GM23338 (cell line): ENCODE results near the gene ANKRD6. TPM values are rescaled to one million over a fixed set of nuclear protein-coding genes. Genes with fewer than 3 reads are reported as not detected.

Experiments used
- ATAC-seq: fragments of 200-7000 bp; cut with Tn5 transposase; 3 replicates; pipeline ENCODE4 v1.9.1; 2020
- DNase-seq: peaks from one replicate; pipeline ENCODE4 v3.0.0-alpha.2; 2015; ENCODE audit warnings: low spot score
- H2AFZ ChIP-seq: fragments of 200-600 bp; sonication (generic); 2 replicates; pipeline ENCODE4 v1.8.0; 2016; ENCODE audit warnings: antibody characterized with exemption, mild to moderate bottlenecking, moderate library complexity
- H3F3A ChIP-seq: fragments of 200-600 bp; sonication (generic); replicated peaks from 2 replicates; pipeline ENCODE4 v1.8.0; 2017; ENCODE audit warnings: antibody characterized with exemption, mixed run types, low read depth
- H3K27ac ChIP-seq: fragments of 200-600 bp; sonication (generic); 2 replicates; pipeline ENCODE4 v1.6.1; 2016; ENCODE audit warnings: low read depth
- H3K27me3 ChIP-seq: fragments of 200-600 bp; sonication (generic); 2 replicates; pipeline ENCODE4 v1.8.0; 2016; ENCODE audit warnings: mild to moderate bottlenecking, mixed run types, moderate library complexity; ENCODE audit not compliant: insufficient read depth
- H3K36me3 ChIP-seq: fragments of 200-600 bp; sonication (generic); 2 replicates; pipeline ENCODE4 v1.8.0; 2016; ENCODE audit warnings: mild to moderate bottlenecking; ENCODE audit not compliant: insufficient read depth
- H3K4me1 ChIP-seq: fragments of 200-600 bp; sonication (generic); 2 replicates; pipeline ENCODE4 v1.8.0; 2016; ENCODE audit warnings: mild to moderate bottlenecking, moderate library complexity; ENCODE audit not compliant: insufficient read depth
- H3K4me2 ChIP-seq: fragments of 200-600 bp; sonication (generic); 2 replicates; pipeline ENCODE4 v1.7.1; 2017; ENCODE audit warnings: mixed run types
- H3K4me3 ChIP-seq: fragments of 200-600 bp; sonication (generic); 2 replicates; pipeline ENCODE4 v1.6.1; 2016; ENCODE audit warnings: mixed run types
- H3K79me2 ChIP-seq: fragments of 200-600 bp; sonication (generic); replicated peaks from 2 replicates; pipeline ENCODE4 v1.8.0; 2017; ENCODE audit warnings: mild to moderate bottlenecking; ENCODE audit not compliant: insufficient read depth
- H3K9me2 ChIP-seq: fragments of 200-600 bp; sonication (generic); 2 replicates; pipeline ENCODE4 v1.8.0; 2017; ENCODE audit not compliant: insufficient read depth
- H4K20me1 ChIP-seq: fragments of 200-600 bp; sonication (generic); replicated peaks from 2 replicates; pipeline ENCODE4 v1.8.0; 2017; ENCODE audit warnings: mild to moderate bottlenecking; ENCODE audit not compliant: insufficient read depth
- H3K27ac Mint-ChIP-seq: 2 replicates; pipeline ENCODE4 v1.8.0; 2020; ENCODE audit warnings: inconsistent platforms, mild to moderate bottlenecking, moderate library complexity, mixed read lengths
- H3K27me3 Mint-ChIP-seq: 3 replicates; pipeline ENCODE4 v1.8.0; 2022; ENCODE audit warnings: low read depth, mild to moderate bottlenecking, moderate library complexity, mixed read lengths, inconsistent platforms; ENCODE audit not compliant: insufficient read depth, poor library complexity
- H3K36me3 Mint-ChIP-seq: 3 replicates; pipeline ENCODE4 v1.8.0; 2021; ENCODE audit warnings: low read depth, mild to moderate bottlenecking, inconsistent platforms, moderate library complexity, mixed read lengths
- H3K4me1 Mint-ChIP-seq: 3 replicates; pipeline ENCODE4 v1.8.0; 2020; ENCODE audit warnings: mild to moderate bottlenecking, inconsistent platforms, mixed read lengths
- H3K4me3 Mint-ChIP-seq: 3 replicates; pipeline ENCODE4 v1.8.0; 2021; ENCODE audit warnings: moderate library complexity, mild to moderate bottlenecking, inconsistent platforms, mixed read lengths
- H3K9me3 Mint-ChIP-seq: 3 replicates; pipeline ENCODE4 v1.8.0; 2020; ENCODE audit warnings: moderate library complexity, mild to moderate bottlenecking, inconsistent platforms, mixed read lengths
- CREB1 ChIP-seq: fragments of 250-450 bp; sonication (Bioruptor Pico); IDR thresholded peaks from 2 replicates; pipeline ENCODE4 v1.5.0; 2020; ENCODE audit warnings: low read depth, mild to moderate bottlenecking, moderate library complexity
- CTCF ChIP-seq, 2 experiments: fragments of 200-600 bp in 1 of 2; sonication (generic) in 1 of 2; conservative IDR thresholded peaks; 2 replicates each; pipeline versions ENCODE4 v1.5.1 to v1.6.1; 2016 to 2017; ENCODE audit warnings: antibody characterized with exemption in 2 of 2, low read depth in 2 of 2, mild to moderate bottlenecking in 2 of 2, moderate library complexity in 1 of 2
- ETS1 ChIP-seq: IDR thresholded peaks from 2 replicates; pipeline ENCODE4 v1.6.1; 2016; ENCODE audit warnings: antibody characterized with exemption
- EZH2phosphoT487 ChIP-seq: fragments of 200-600 bp; sonication (generic); IDR thresholded peaks from one replicate; pipeline ENCODE4 v1.8.1; 2018; ENCODE audit warnings: antibody characterized with exemption; ENCODE audit not compliant: unreplicated experiment
- POLR2AphosphoS5 ChIP-seq: IDR thresholded peaks from 2 replicates; pipeline ENCODE4 v1.6.1; 2016; ENCODE audit warnings: antibody characterized with exemption, low read depth
- REST ChIP-seq: IDR thresholded peaks from one replicate; pipeline ENCODE4 v1.6.1; 2018; ENCODE audit warnings: antibody characterized with exemption; ENCODE audit not compliant: unreplicated experiment
- STAT1 ChIP-seq: IDR thresholded peaks from one replicate; pipeline ENCODE4 v1.6.1; 2016; ENCODE audit warnings: antibody characterized with exemption; ENCODE audit not compliant: unreplicated experiment
- ZNF114 ChIP-seq: fragments of 250-450 bp; sonication (Bioruptor Pico); IDR thresholded peaks from 2 replicates; pipeline ENCODE4 v1.5.0; 2020; ENCODE audit warnings: mild to moderate bottlenecking, moderate library complexity
- ZNF331 ChIP-seq: fragments of 250-450 bp; sonication (Bioruptor Pico); IDR thresholded peaks from 2 replicates; pipeline ENCODE4 v1.5.0; 2020; ENCODE audit warnings: low read depth, mild to moderate bottlenecking, moderate library complexity
- polyA plus RNA-seq: library from polyadenylated mRNA; unstranded; fragments of >200 nt; fragmentation: Nextera tagmentation; extraction: Ambion mirVana; gene quantifications from 2 replicates; pipeline ENCODE4 v1.2.1, GENCODE V29; 2016
- total RNA-seq: library from RNA; depleted of rRNA; stranded (reverse); fragments of >200 nt; shearing (Covaris generic); gene quantifications from 2 replicates; pipeline ENCODE4 v1.2.3, GENCODE V29; 2014

The ANKRD6 gene
- total and polyA plus RNA-seq, 2 experiments from 2014 or later, result 3.2 to 9.2 TPM

GRCh38 chr6:89400912-89401399 is 32.0 kb upstream of the ANKRD6 start:
- H3K27me3 ChIP-seq, result no peaks in the 10 kb centered on the region
- peaks cover 26% of the 10 kb centered on the region for H3K79me2 ChIP-seq
- Mint-ChIP-seq H3K4me3 (no peak overlapping the region), H3K27ac (no peak overlapping the region), H3K9me3 (no peaks in the 10 kb centered on the region), H3K27me3 (peaks cover 3% of the 10 kb centered on the region), H3K4me1 (peaks cover 16% of the 10 kb centered on the region), H3K36me3 (0 out of 3 replicates have a peak, but pooled peaks cover 4% of the 10 kb centered on the region)
- H3K4me2 ChIP-seq, result no peak overlapping the region
- H3K4me1 ChIP-seq, result peaks cover 9% of the 10 kb centered on the region
- no peaks in the 10 kb centered on the region for H3K36me3 ChIP-seq
- H3K4me3 ChIP-seq, result no peak overlapping the region
- H3F3A ChIP-seq, result no peaks in the 10 kb centered on the region
- H2AFZ ChIP-seq, result no peak overlapping the region
- ATAC-seq (no peak), DNase-seq (no peak)
- TF ChIP-seq STAT1 (no peak), REST (no peak), ZNF331 (CRISPR knock-in tag) (no peak), ETS1 (no peak), ZNF114 (CRISPR knock-in tag) (no peak), EZH2phosphoT487 (no peak), CTCF (conservative IDR thresholded peaks at IDR 0.05; ENCODE audit: low read depth in 2 of 2) (no peak), POLR2AphosphoS5 (no peak)
- no peak overlapping the region for H3K27ac ChIP-seq
- no peaks in the 10 kb centered on the region; the same call in 1 of the 2 replicates for H4K20me1 ChIP-seq
- no peaks in the 10 kb centered on the region for H3K9me2 ChIP-seq

- peaks cover 26% of the 10 kb centered on the region for H3K4me1 ChIP-seq
- no peaks in the 10 kb centered on the region for H3K9me3 Mint-ChIP-seq
- H3K27ac Mint-ChIP-seq, result no peak overlapping the region
- H3K4me2 ChIP-seq, result no peak overlapping the region
- TF ChIP-seq STAT1 (no peak), CREB1 (no peak)
- ATAC-seq (no peak), DNase-seq (no peak)
- H3K4me1 Mint-ChIP-seq, result peaks cover 34% of the 10 kb centered on the region
- H3K36me3 ChIP-seq, result no peaks in the 10 kb centered on the region
- no peaks in the 10 kb centered on the region for H3K9me2 ChIP-seq
- no peaks in the 10 kb centered on the region for H3K36me3 Mint-ChIP-seq
- H3F3A ChIP-seq, result no peaks in the 10 kb centered on the region
- H3K27ac ChIP-seq, result no peak overlapping the region
- no peaks in the 10 kb centered on the region; the same call in 1 of the 2 replicates for H4K20me1 ChIP-seq
- H3K4me3 Mint-ChIP-seq, result no peak overlapping the region
- H3K27me3 Mint-ChIP-seq, result peaks cover 10% of the 10 kb centered on the region
- H3K79me2 ChIP-seq, result peaks cover 38% of the 10 kb centered on the region
- no peak overlapping the region for H3K4me3 ChIP-seq
- H2AFZ ChIP-seq, result no peak overlapping the region
- no peaks in the 10 kb centered on the region for H3K27me3 ChIP-seq
These were observed 30.2 kb upstream of the ANKRD6 start for GRCh38 chr6:89402776-89403175.
